WERI-Rb-1 (cell line): ENCODE data around the gene SHISA9.

ENCODE experiments used
- DNase-seq: peaks from one replicate; pipeline ENCODE4 v3.0.0-alpha.2; 2020
- H3K27ac ChIP-seq: fragments of 250-450 bp; sonication (Bioruptor Pico); 2 replicates; pipeline ENCODE4 v1.5.1; 2020; ENCODE audit warnings: mild to moderate bottlenecking, moderate library complexity
- H3K27me3 ChIP-seq: fragments of 250-450 bp; sonication (Bioruptor Pico); 2 replicates; pipeline ENCODE4 v1.5.1; 2021; ENCODE audit warnings: mild to moderate bottlenecking, low read depth, moderate library complexity; ENCODE audit not compliant: insufficient read depth, severe bottlenecking
- H3K36me3 ChIP-seq: fragments of 250-450 bp; sonication (Bioruptor Pico); 2 replicates; pipeline ENCODE4 v1.5.1; 2020; ENCODE audit warnings: mild to moderate bottlenecking, moderate library complexity
- H3K4me3 ChIP-seq: 2 replicates; pipeline ENCODE4 v1.5.1; 2011; ENCODE audit warnings: low read depth, mild to moderate bottlenecking, control low read depth, low read length
- H3K9me3 ChIP-seq: fragments of 250-450 bp; sonication (Bioruptor Pico); 2 replicates; pipeline ENCODE4 v1.5.1; 2021; ENCODE audit warnings: mild to moderate bottlenecking, moderate library complexity; ENCODE audit not compliant: severe bottlenecking
- TF ChIP-seq, protein P1 (sequence below): IDR thresholded peaks from 2 replicates; pipeline ENCODE4 v1.5.1; 2011; ENCODE audit warnings: low read depth, mild to moderate bottlenecking, control low read depth, inconsistent platforms, low read length

SHISA9 gene

GRCh38 chr16:12868169-12868568 is 33.2 kb upstream of the SHISA9 start:
- TF ChIP-seq, protein P1, sequence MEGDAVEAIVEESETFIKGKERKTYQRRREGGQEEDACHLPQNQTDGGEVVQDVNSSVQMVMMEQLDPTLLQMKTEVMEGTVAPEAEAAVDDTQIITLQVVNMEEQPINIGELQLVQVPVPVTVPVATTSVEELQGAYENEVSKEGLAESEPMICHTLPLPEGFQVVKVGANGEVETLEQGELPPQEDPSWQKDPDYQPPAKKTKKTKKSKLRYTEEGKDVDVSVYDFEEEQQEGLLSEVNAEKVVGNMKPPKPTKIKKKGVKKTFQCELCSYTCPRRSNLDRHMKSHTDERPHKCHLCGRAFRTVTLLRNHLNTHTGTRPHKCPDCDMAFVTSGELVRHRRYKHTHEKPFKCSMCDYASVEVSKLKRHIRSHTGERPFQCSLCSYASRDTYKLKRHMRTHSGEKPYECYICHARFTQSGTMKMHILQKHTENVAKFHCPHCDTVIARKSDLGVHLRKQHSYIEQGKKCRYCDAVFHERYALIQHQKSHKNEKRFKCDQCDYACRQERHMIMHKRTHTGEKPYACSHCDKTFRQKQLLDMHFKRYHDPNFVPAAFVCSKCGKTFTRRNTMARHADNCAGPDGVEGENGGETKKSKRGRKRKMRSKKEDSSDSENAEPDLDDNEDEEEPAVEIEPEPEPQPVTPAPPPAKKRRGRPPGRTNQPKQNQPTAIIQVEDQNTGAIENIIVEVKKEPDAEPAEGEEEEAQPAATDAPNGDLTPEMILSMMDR: no peak
- Histone ChIP-seq H3K36me3 (no peaks in the 10 kb centered on the region), H3K9me3 (no peaks in the 10 kb centered on the region), H3K27me3 (no peaks in the 10 kb centered on the region), H3K27ac (no peak overlapping the region), H3K4me3 (no peak overlapping the region)
- DNase-seq: no peak

GRCh38 chr16:12868788-12869187 is 32.6 kb upstream of the SHISA9 start:
- Histone ChIP-seq H3K27ac (no peak overlapping the region), H3K27me3 (no peaks in the 10 kb centered on the region), H3K4me3 (no peak overlapping the region), H3K9me3 (no peaks in the 10 kb centered on the region), H3K36me3 (no peaks in the 10 kb centered on the region)
- DNase-seq: no peak
- TF ChIP-seq, protein P1: no peak

DNA sequence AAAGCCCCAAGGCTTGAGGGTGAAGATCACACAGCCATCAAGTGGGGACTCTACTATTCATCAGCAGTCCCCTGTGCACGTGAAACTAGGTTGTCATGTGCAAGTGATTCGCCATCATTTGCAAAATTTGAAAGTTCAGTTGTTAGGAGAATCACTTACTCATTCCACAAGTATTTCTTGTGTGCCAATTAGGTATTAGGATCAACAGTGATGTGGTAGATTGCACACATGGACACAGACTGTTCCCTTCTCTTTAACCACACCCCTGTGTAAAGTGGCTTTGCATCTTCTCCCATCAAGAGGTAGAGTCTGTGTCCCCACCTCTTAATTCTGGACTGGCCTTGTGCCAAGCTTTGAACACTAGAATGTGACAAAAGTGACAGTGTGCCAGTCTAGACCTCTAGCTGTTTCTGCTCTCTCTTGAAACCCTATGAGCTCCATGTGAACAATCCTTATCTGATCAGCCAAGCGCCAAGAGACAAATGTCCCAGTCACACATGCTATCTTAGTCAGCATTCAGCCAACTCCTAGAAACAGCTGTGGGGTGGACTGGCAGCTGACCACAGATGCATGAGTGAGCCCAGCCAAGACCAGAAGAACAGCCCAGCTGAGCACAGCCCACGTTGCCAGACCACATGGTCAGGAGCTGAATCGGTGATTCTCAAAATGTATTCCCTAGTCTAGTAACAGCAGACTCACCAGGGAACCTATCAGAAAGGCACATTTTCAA is 31.5 kb upstream of the SHISA9 start:
- Histone ChIP-seq H3K4me3 (no peak overlapping the region), H3K9me3 (no peaks in the 10 kb centered on the region), H3K27me3 (no peaks in the 10 kb centered on the region), H3K27ac (no peak overlapping the region), H3K36me3 (no peaks in the 10 kb centered on the region)
- TF ChIP-seq, protein P1: no peak
- DNase-seq: no peak

DNA sequence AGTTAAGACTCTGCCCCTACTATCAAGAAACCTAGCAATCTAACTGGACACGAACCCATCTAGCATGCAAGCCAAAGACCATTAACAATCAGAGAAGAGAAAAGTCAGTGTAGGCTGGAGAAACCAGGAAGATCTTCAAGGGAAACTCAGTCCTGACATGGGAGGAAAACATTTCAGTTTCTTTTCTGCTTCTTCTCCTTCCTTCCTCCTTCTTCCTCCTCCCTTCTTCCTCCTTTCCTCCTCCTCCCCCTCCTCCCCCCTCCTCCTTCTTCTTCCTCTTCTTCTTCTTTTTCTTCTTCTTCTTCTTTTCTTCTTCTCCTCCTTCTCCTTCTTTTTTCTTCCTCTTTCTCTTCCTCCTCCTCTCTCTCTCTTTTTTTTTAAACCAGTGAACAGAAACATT is 29.6 kb upstream of the SHISA9 start:
- Histone ChIP-seq H3K36me3 (no peaks in the 10 kb centered on the region), H3K27ac (no peak overlapping the region), H3K9me3 (no peaks in the 10 kb centered on the region), H3K27me3 (no peaks in the 10 kb centered on the region), H3K4me3 (no peak overlapping the region)
- no peak for DNase-seq
- TF ChIP-seq, protein P1: no peak

GRCh38 chr16:12874186-12874585 is 27.2 kb upstream of the SHISA9 start:
- H3K36me3 ChIP-seq: no peaks in the 10 kb centered on the region
- no peak for DNase-seq
- TF ChIP-seq, protein P1: no peak
- no peaks in the 10 kb centered on the region for H3K9me3 ChIP-seq
- H3K27ac ChIP-seq: no peak overlapping the region
- H3K4me3 ChIP-seq: no peak overlapping the region
- no peaks in the 10 kb centered on the region for H3K27me3 ChIP-seq

DNA sequence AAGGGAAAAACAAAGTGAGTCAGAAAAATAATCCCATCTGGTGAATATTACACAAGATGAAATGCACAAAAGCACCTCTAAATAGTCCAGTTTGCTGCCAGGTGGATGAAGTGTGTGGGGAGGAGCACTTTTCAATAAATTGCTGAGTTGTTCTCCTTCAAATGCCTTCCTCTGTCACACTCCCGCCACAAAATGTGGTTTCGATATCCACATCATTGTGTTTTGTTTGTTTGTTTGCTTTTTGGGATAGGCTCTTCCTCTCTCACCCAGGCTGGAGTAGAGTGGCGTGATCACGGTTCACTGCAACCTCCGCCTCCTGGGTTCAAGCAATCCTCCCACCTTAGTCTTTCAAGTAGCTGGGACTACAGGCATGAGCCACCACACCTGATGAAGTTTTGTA is 24.6 kb upstream of the SHISA9 start:
- no peaks in the 10 kb centered on the region for H3K9me3 ChIP-seq
- DNase-seq: no peak
- H3K36me3 ChIP-seq: no peaks in the 10 kb centered on the region
- no peak overlapping the region for H3K4me3 ChIP-seq
- TF ChIP-seq, protein P1: no peak
- H3K27me3 ChIP-seq: no peaks in the 10 kb centered on the region
- no peak overlapping the region for H3K27ac ChIP-seq
